D341Med (cell line): ENCODE data around the gene GAL3ST3.
"Not testable (repeated sequence)": the region's sequence is repeated elsewhere in the genome, so short reads cannot be mapped to it uniquely, and the experiment has no call there.

Experiments used
- DNase-seq: peaks from one replicate; pipeline ENCODE4 v3.0.0; 2012; ENCODE audit warnings: low spot score

The GAL3ST3 gene

DNA sequence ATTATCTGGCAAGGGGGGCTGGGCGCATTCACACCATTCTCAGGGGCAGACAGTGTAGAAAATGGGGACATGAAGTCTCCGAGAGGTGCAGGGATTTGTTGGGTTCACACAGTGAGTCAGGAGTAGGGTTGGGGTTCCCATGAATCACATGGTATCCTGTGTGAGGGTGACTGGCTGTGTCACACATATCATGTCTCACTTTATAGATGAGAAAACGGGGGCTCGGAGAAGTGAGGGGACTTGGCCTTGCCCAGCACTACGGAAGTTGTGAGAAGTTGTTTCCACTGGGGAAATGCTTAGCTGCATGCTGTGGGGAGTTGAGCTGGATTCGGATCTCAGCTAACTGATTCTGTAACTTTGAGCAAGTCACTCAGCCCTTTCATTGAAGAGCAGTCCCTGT is 4.2 kb downstream of the GAL3ST3 start:
- no peak for DNase-seq

- DNase-seq: no peak
Observed at GRCh38 chr11:66042996-66043906, 5.7 kb downstream of the GAL3ST3 start.

DNA sequence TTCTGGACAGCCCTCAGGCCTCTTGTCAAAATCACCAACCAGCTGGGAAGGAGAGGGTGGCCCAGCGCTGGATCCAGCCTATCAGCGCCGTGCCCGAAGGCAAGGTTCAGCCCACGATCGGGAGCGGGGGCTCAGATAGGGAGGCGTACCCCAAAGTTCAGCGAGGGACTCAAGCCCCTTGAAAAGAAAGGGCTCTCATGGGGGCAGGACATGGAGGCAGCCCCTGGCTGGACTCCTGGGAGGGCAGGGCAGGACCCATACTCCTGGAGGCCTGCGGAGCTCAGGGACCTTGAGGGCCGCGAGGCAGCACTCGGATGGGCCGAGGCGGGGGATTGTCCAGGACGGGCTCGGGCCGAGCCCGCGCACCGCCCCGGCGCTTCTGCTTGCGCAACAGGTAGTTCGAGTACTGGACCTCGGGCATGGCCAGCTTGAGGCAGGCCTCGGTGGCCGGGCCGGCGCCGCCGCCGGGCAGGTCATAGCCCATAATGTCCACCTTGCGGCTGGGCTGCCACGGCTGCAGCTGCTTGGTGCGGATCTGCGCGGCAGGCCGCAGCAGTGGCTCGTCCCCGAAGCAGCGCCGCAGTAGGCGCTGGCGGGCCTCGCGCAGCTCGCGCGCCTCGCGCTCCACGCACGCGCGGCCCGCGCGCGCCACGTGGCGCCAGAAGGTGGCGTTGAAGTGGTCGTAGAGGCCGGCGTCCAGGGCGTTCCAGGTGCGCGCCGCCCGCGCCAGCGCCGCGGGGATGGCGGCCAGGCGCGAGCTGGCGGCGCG is 6.5 kb downstream of the GAL3ST3 start:
- DNase-seq: no peak

GRCh38 chr11:66039765-66040164 is 9.2 kb downstream of the GAL3ST3 start:
- no peak for DNase-seq

- no peak for DNase-seq
Observed at GRCh38 chr11:66037327-66037726, 11.6 kb downstream of the GAL3ST3 start.

DNA sequence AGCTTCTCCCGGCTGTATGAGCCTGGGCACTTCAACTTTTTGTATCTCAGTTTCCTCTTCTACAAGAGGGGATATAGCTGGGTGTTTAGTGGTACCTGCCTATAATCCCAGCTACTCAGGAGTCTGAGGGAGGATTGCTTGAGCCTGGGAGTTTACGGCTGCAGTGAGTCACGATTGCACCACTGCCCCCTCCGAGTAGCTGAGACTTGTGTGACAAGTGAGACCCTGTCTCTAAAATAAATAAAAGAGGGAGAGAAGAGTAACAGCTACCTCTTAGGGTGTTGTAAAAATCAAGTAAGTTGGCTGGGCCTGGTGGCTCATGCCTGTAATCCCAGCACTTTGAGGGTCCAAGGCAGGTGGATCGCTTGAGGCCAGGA is 12.6 kb downstream of the GAL3ST3 start:
- no peak for DNase-seq

DNA sequence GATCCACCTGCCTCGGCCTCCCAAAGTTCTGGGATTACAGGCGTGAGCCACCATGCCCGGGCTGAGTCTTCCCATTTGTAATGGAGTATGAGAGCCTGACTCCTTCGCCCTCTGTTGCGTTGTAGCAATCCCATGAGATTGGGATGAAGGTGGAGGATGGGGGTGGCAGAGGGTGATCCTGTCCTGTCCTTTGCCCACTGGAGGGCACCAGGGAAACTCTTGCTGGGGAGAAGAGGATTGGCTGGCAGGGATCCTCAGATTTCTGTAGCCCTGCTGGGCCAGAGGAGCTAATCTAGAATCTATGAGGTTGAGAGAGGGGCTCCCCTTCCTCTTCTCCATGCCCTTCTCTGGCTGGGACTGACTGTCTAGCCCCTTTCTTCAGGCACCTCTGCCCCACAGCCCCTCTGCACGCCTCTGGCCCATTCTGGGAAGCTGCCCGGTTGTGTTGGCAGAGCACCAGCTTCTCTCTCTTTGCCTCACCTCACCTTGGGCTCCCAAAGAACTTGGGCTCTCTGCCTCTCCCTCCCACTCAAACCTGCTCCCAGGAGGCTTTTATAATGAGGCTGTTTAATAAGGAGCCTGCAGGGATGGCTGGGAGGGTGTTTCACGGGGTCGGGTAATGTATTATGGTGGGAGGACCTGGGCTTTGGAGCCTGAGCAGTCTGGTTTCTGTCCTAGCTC is 13.2 kb downstream of the GAL3ST3 start:
- no peak for DNase-seq

GRCh38 chr11:66032957-66033735 is 15.8 kb downstream of the GAL3ST3 start:
- no peak for DNase-seq

- DNase-seq: no peak
Observed at GRCh38 chr11:66026017-66026529, 22.9 kb downstream of the GAL3ST3 start, which contains the start of gene CATSPER1. Gene CATSPER1 (minus strand): TSS chr11:66026479. CDS start chr11:66026379, 100 bp downstream.

GRCh38 chr11:66023186-66023440 is 25.8 kb downstream of the GAL3ST3 start:
- not testable (repeated sequence) for DNase-seq

DNA sequence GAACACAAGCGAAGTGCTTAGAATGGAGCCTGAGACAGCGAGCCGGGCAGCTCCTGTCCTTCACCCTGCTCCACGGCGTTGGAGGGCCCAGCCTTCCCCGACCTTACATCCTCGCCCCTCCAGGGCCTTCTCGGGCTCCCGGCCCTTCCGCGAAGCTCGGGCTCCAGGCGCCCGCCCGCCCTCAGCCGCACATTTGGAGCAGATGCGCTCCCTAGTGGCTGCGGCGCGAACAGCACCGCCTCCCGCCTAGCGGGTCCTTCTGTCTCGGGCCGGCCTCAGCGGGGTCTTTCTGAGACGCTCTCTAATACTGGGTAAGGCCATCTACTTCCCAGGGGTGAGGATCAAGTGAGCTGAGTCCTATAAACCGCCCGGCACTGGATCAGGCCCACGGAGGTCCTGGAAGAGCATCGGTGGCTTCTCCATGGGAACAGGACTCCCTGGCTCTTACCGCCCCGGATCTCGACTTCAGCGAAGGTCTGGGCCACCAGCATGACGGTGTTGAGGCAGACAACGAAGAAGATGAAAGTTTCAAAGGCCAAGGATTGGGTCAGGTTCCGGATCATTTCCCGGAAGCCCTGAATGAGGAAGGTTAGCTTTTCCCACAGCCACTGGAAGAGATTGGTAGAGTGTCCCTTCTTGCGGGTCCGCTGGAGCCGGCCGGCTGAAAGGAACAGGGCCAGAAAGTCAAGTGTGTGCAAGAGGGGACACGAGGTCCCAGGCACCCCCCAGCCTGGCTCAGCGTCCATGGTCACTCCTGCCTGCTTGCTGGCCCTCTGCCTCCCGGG is 26.4 kb downstream of the GAL3ST3 start:
- peak; percentile 95 for DNase-seq

- DNase-seq: no peak
Observed at GRCh38 chr11:66020618-66021357, 28.2 kb downstream of the GAL3ST3 start.

- no peak for DNase-seq
Observed at GRCh38 chr11:66020212-66020611, 28.7 kb downstream of the GAL3ST3 start.

- DNase-seq: no peak
Observed at GRCh38 chr11:66017321-66017720, 31.6 kb downstream of the GAL3ST3 start.

DNA sequence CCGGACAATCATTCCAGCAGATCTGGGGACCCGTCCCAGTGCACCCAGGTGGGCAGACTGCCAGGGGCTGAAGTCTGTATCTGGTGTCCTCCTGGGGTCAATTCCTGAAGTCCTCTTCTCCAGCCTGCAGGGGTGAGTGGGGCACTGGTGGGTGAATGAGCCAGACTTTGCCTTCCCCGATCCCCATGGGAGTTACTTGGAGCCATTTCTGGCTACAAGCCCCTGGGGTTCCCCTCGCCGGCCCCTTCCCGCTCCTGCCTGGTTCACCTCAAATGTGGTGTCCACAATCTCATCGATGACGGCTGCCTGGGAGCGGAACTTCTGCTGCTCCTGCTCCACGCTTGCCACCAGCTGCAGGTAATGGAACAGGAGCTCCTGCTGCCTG is 32.2 kb downstream of the GAL3ST3 start:
- no peak for DNase-seq

DNA sequence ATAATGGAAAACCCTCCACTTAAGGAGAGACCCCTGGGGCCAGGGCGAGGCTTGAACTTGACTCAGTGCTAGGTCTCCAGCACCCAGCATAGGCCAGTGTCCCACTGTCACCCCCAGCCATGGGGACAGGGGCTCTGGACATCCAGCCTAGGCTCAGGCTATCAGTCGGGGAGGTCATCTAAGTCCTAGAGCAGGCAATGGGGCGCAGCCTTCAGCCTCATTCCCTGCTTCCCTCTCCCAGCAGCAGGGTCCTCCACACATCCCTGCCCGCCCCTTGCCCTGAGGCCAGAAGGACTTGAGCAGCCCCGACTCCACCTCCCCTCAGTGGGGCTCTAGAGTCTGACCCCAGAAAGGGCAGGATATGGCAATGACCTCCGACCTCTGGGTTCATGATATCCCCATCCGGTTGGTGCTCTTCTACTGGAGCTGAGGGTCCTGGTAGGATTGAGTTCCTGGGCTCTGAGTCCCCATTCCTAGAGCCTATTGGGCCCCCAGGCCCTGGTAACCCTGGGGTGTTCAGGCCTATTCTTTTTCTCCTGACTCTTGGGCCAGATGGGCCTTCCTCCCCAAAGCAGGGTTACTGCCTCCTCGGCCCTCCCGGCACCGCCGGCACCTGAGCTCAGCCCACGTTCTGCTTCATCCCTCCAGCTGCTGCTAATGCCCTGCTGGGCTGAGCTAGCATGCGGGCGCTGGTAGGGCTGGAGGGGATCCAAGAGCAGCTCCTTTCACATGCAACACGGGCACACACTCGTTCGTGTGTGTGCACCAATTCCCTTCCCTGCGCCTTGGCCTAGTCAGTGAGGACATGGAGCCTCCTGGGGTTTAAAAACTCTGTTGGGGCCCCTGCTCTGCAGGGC is 32.8 kb downstream of the GAL3ST3 start:
- DNase-seq: no peak

DNA sequence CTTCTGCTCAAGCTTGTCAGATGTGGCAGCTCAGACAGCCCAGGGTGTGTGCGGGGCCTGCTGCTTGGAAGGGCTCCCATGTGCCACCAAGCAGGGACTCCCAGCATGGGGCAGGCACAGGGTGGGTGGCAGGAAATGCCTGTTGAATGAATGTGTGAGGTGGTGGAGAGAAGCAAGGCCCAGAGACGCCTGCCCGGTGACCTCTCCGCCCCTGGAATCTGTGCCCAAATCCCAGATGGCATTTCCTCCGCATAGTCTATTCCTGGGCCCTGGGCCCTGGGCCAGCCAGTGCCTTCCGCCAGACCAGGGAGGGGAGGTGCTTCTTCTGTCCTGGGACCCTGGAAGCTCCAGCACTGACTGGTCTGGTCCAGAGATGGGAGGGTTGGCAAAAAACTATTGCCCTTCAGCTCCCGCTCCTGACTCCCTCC is 33.5 kb downstream of the GAL3ST3 start:
- DNase-seq: no peak

DNA sequence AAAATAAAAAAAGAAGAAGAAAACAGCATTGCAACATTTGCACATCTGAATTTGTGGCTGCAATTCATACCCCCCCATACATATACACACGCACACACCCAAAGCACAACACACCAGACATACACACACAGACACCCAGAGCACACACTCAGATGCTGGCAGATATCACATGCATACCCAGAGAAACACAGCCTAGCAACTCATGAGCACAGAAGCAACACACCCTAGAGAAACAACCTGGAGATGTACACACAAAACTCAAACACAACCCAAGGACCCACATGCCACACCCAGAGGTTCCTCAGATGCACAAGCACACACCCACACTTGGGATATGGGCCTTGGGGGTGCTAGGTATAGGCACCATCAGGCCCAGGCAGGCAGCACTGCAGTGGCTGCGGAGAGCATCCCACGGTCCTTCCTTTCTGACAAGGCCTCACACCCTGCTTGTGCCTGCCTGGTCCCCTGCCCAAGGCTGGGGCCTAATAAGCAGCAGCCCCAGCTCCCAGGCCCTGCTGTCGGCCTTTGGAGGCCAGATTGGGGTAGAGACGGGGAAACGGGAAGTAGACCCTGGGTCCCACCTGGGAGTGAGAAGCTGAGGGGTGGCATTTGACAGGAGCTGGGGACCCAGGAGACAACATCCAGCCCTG is 34.0 kb downstream of the GAL3ST3 start:
- DNase-seq: no peak

- DNase-seq: no peak
Observed at GRCh38 chr11:66013762-66014100, 35.2 kb downstream of the GAL3ST3 start.
